CD4-positive, alpha-beta T cell (primary cell): Measurements from ENCODE around the gene EML4. TPM values are rescaled to one million over a fixed set of nuclear protein-coding genes. Genes with fewer than 3 reads are reported as not detected.
A peak's percentile ranks its signal among the peaks of the same experiment; 100 is the strongest.

Experiments
- ATAC-seq: fragments of 200-7000 bp; cut with Tn5 transposase; one replicate; pipeline ENCODE4 v1.10.0; 2022; ENCODE audit warnings: mild to moderate bottlenecking; ENCODE audit not compliant: poor library complexity
- CTCF ChIA-PET: fragments of 350-600 bp; sonication (Branson Sonifier 250); formaldehyde crosslinking; loops from one replicate; lab custom pipeline; 2021; ENCODE audit warnings: antibody characterized with exemption, inconsistent platforms; lab: Charles Lee
- POLR2A ChIA-PET: fragments of 350-600 bp; sonication (Branson Sonifier 250); formaldehyde crosslinking; loops from one replicate; lab custom pipeline; 2021; ENCODE audit warnings: antibody characterized with exemption, inconsistent platforms; lab: Charles Lee
- DNase-seq, 14 experiments: peaks; one replicate each; pipeline ENCODE4 v3.0.0-alpha.2; 2013 to 2020; ENCODE audit warnings: mixed read lengths in 2 of 14
- H3K27ac ChIP-seq, 2 donors: one replicate each; pipeline versions ENCODE4 v1.5.1 to v1.7.0; 2013; ENCODE audit warnings: low read length in 2 of 2, low read depth in 1 of 2, mild to moderate bottlenecking in 1 of 2
- H3K27me3 ChIP-seq, 2 experiments: 1 replicate in 1 of 2; 2 replicates in 1 of 2; pipeline versions ENCODE4 v1.6.1 to v1.7.0; 2013; ENCODE audit warnings: low read length in 2 of 2, control low read depth in 1 of 2, mild to moderate bottlenecking in 1 of 2, moderate library complexity in 1 of 2; ENCODE audit not compliant: insufficient read depth in 2 of 2, control insufficient read depth in 1 of 2
- H3K36me3 ChIP-seq: one replicate; pipeline ENCODE4 v1.6.1; 2013; ENCODE audit warnings: low read length, control low read depth; ENCODE audit not compliant: insufficient read depth
- H3K4me1 ChIP-seq: one replicate; pipeline ENCODE4 v1.6.1; 2013; ENCODE audit warnings: low read length, control low read depth; ENCODE audit not compliant: insufficient read depth
- H3K4me3 ChIP-seq: one replicate; pipeline ENCODE4 v1.5.1; 2013; ENCODE audit warnings: mild to moderate bottlenecking, low read length, moderate library complexity
- H3K9me3 ChIP-seq, 2 experiments: 1 replicate in 1 of 2; 2 replicates in 1 of 2; pipeline versions ENCODE4 v1.6.1 to v1.7.0; 2013; ENCODE audit warnings: low read length in 2 of 2, mild to moderate bottlenecking in 2 of 2, control low read depth in 1 of 2, moderate library complexity in 1 of 2; ENCODE audit not compliant: control insufficient read depth in 1 of 2, insufficient read depth in 1 of 2
- H3K27ac Mint-ChIP-seq: one replicate; pipeline ENCODE4 v1.8.0; 2020; ENCODE audit warnings: mixed read lengths
- H3K27me3 Mint-ChIP-seq: one replicate; pipeline ENCODE4 v1.8.0; 2021; ENCODE audit warnings: mixed read lengths
- H3K36me3 Mint-ChIP-seq: one replicate; pipeline ENCODE4 v1.8.0; 2021; ENCODE audit warnings: low read depth, mixed read lengths
- H3K4me1 Mint-ChIP-seq: one replicate; pipeline ENCODE4 v1.8.0; 2021; ENCODE audit warnings: low read depth, mixed read lengths
- H3K4me3 Mint-ChIP-seq: one replicate; pipeline ENCODE4 v1.8.0; 2020; ENCODE audit warnings: mild to moderate bottlenecking, mixed read lengths
- H3K9me3 Mint-ChIP-seq: one replicate; pipeline ENCODE4 v1.8.0; 2020; ENCODE audit warnings: mixed read lengths
- CTCF ChIP-seq: fragments of 200-600 bp; IDR thresholded peaks from one replicate; pipeline ENCODE4 v1.8.0; 2022; ENCODE audit warnings: antibody characterized with exemption, mild to moderate bottlenecking
- intact Hi-C, 2 experiments: fragments of 100-400 bp; cut with DNase I in 1 of 2; cut with micrococcal nuclease in 1 of 2; formaldehyde crosslinking; loops; one replicate each; pipeline versions ENCODE4 v1.15.1 to v1.9.0; 2023 to 2025; cut with DNase I, micrococcal nuclease
- total RNA-seq, 174 experiments: library from RNA in 2 of 174; stranded (reverse) in 2 of 174; gene quantifications; one replicate each; pipeline ENCODE4 v1.2.3 and lab custom pipeline; 2021 to 2026

EML4 gene
- total RNA-seq, 2 experiments from 2014 or later: 219 to 228 TPM

- Mint-ChIP-seq H3K27ac (peak overlapping the region; percentile 31), H3K4me1 (peaks cover 89% of the 10 kb centered on the region), H3K27me3 (no peaks in the 10 kb centered on the region), H3K9me3 (no peaks in the 10 kb centered on the region), H3K4me3 (no peak overlapping the region), H3K36me3 (peaks cover 14% of the 10 kb centered on the region)
- no peak overlapping the region for H3K27ac ChIP-seq
- no peak for TF ChIP-seq CTCF
- intact Hi-C loops: loop anchor here in 1 of 2 experiments (10.0 kb wide), 1 partner anchor 330 kb away; no protein-coding TSS in a partner anchor
- POLR2A ChIA-PET: interaction anchor here (1.7 to 2.4 kb wide), 3 partner anchors 23 to 89 kb away, joined by 6 to 14 read pairs (median 10); no protein-coding TSS in a partner anchor
- no peak for DNase-seq
- H3K36me3 ChIP-seq: peaks cover 4% of the 10 kb centered on the region
- peaks cover 46% of the 10 kb centered on the region for H3K4me1 ChIP-seq
- no peak overlapping the region for H3K4me3 ChIP-seq
- CTCF ChIA-PET: no interaction called here
- no peak for ATAC-seq
- H3K9me3 ChIP-seq: no peaks in the 10 kb centered on the region
- no peaks in the 10 kb centered on the region for H3K27me3 ChIP-seq
Observed at GRCh38 chr2:42194428-42194827, 25.3 kb downstream of the EML4 start.

- Mint-ChIP-seq H3K9me3 (no peaks in the 10 kb centered on the region), H3K4me3 (no peak overlapping the region), H3K4me1 (peaks cover 89% of the 10 kb centered on the region), H3K36me3 (peaks cover 18% of the 10 kb centered on the region), H3K27me3 (no peaks in the 10 kb centered on the region), H3K27ac (peak overlapping the region; percentile 14)
- H3K36me3 ChIP-seq: peaks cover 4% of the 10 kb centered on the region
- ATAC-seq: no peak
- H3K4me1 ChIP-seq: peaks cover 48% of the 10 kb centered on the region
- H3K9me3 ChIP-seq: no peaks in the 10 kb centered on the region
- TF ChIP-seq CTCF: no peak
- intact Hi-C loops: loop anchor here (5.0 to 10.0 kb wide), 3 partner anchors 42 to 331 kb away; no protein-coding TSS in a partner anchor
- DNase-seq: no peak
- H3K4me3 ChIP-seq: no peak overlapping the region
- ChIA-PET CTCF (interaction anchor here (0.9 to 1.8 kb wide), 8 partner anchors 10 to 90 kb away, joined by 3 to 10 read pairs (median 5); no protein-coding TSS in a partner anchor), POLR2A (interaction anchor here (0.7 to 1.9 kb wide), 6 partner anchors 24 to 98 kb away, joined by 5 to 15 read pairs (median 6); no protein-coding TSS in a partner anchor)
- no peaks in the 10 kb centered on the region for H3K27me3 ChIP-seq
- no peak overlapping the region for H3K27ac ChIP-seq
Observed at GRCh38 chr2:42195559-42195958, 26.4 kb downstream of the EML4 start.

- ChIA-PET POLR2A (interaction anchor here (0.8 to 1.8 kb wide), 8 partner anchors 25 to 99 kb away, joined by 3 to 15 read pairs (median 7); no protein-coding TSS in a partner anchor), CTCF (interaction anchor here (0.6 to 1.8 kb wide), 15 partner anchors 10 to 109 kb away, joined by 3 to 10 read pairs (median 5); no protein-coding TSS in a partner anchor)
- Histone ChIP-seq H3K27ac (no peak overlapping the region), H3K4me1 (peaks cover 46% of the 10 kb centered on the region), H3K9me3 (no peaks in the 10 kb centered on the region), H3K27me3 (no peaks in the 10 kb centered on the region), H3K4me3 (no peak overlapping the region), H3K36me3 (peaks cover 4% of the 10 kb centered on the region)
- H3K36me3 Mint-ChIP-seq: peaks cover 18% of the 10 kb centered on the region
- peak overlapping the region; percentile 61 for H3K27ac Mint-ChIP-seq
- H3K4me3 Mint-ChIP-seq: peak overlapping the region; percentile 63
- H3K4me1 Mint-ChIP-seq: peaks cover 89% of the 10 kb centered on the region
- DNase-seq (no peak), ATAC-seq (no peak)
- intact Hi-C loops: loop anchor here (1.0 to 10.0 kb wide), 7 partner anchors 19 to 331 kb away; no protein-coding TSS in a partner anchor
- TF ChIP-seq CTCF: no peak
- no peaks in the 10 kb centered on the region for H3K9me3 Mint-ChIP-seq
- no peaks in the 10 kb centered on the region for H3K27me3 Mint-ChIP-seq
Observed at GRCh38 chr2:42196070-42196402, 26.9 kb downstream of the EML4 start.
